ENCODE data around the gene TAF1B. TPM values are rescaled to one million over a fixed set of nuclear protein-coding genes. Genes with fewer than 3 reads are reported as not detected.
"Not testable (repeated sequence)": the region's sequence is repeated elsewhere in the genome, so short reads cannot be mapped to it uniquely, and the experiment has no call there.

The TAF1B gene
- total RNA-seq, 2 donors from 2014 or later: 29.8 to 41.1 TPM

DNA sequence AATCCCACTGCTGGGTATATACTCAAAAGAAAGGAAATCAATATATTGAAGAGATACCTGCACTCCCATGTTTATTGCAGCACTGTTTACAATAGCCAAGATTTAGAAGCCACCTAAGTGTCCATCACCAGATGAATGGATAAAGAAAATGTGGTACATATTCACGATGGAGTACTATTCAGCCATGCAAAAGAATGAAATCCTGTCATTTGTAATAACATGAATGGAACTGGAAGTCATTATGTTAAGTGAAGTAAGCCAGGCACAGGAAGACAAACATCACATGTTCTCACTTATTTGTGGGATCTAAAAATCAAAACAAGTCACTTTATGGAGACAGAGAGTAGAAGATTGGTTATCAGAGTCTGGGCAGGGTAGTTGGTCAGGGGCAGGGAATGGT is 8.2 kb upstream of the TAF1B start:
- not testable (repeated sequence) for H3K27ac Mint-ChIP-seq; H3K4me3 Mint-ChIP-seq; H3K4me1 Mint-ChIP-seq; H3K9me3 Mint-ChIP-seq; H3K36me3 Mint-ChIP-seq (ENCODE audit: low read depth); H3K27me3 Mint-ChIP-seq; ATAC-seq (replicated peaks)

DNA sequence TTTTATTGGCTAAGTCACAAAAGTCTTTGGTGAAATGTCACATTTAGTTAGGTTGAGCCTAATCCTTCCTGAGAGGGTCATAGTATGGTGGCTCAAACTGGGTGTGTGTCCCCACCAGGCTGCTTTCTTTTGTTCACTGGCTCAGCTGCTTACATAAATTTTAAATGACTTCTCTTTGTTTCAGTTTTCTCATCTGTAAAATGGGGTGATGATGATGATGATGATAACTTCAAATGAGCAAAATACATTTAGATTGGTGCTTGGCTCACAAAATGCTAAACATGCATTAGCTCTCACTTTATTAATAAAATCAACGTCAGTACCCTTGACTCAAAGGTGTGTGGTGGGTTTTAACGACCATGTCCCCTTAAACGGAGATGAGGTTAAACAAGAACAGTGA is 7.2 kb upstream of the TAF1B start:
- peaks cover 1% of the 10 kb centered on the region for H3K4me1 Mint-ChIP-seq
- no peaks in the 10 kb centered on the region for H3K27me3 Mint-ChIP-seq
- ATAC-seq (replicated peaks): no peak
- H3K9me3 Mint-ChIP-seq: no peaks in the 10 kb centered on the region
- H3K27ac Mint-ChIP-seq: no peak overlapping the region
- no peak overlapping the region for H3K4me3 Mint-ChIP-seq
- H3K36me3 Mint-ChIP-seq (ENCODE audit: low read depth): no peaks in the 10 kb centered on the region

DNA sequence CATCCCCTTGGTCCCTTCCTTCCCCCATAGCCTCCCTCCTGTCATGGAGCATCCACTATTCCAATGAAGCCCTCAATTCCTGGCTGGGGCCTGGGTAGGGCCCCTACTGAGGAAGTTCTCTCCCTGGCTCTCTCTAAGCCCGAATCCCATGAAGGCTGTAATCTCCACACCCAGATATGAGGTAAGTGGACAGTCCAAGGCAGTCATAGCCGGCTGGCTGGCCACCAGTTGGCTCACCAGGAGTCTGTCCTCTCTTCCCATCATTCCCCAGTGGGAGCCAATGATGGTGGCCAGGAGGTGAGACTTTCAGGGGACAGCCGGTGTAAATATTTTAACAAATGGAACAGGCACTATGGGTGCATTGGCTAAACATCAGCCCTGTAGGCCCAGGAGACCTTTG is 6.8 kb upstream of the TAF1B start:
- no peaks in the 10 kb centered on the region for H3K36me3 Mint-ChIP-seq (ENCODE audit: low read depth)
- no peak overlapping the region for H3K27ac Mint-ChIP-seq
- H3K4me1 Mint-ChIP-seq: no peaks in the 10 kb centered on the region
- no peak overlapping the region for H3K4me3 Mint-ChIP-seq
- no peaks in the 10 kb centered on the region for H3K9me3 Mint-ChIP-seq
- no peaks in the 10 kb centered on the region for H3K27me3 Mint-ChIP-seq
- no peak for ATAC-seq (replicated peaks)

DNA sequence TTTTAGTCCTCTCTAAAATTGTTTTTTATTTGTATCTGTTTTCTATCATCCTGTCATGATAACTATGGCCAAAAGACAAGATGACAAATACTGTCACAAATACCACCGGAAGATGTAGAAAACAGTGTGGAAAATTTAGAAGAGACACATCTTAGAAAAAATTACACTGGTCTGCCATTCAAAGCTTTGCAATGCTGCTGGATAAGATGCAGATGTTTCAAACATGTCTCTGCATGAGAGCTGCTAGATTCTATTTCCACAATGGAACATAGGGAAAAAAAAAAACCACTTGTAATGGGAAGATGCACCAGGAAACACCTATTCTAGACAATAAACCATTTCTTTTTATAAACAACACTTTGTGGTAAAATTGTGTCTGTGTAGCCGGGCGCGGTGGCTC is 5.8 kb upstream of the TAF1B start:
- Mint-ChIP-seq H3K4me1 (no peaks in the 10 kb centered on the region), H3K36me3 (ENCODE audit: low read depth) (no peaks in the 10 kb centered on the region), H3K27ac (no peak overlapping the region), H3K27me3 (no peaks in the 10 kb centered on the region), H3K4me3 (no peak overlapping the region), H3K9me3 (no peaks in the 10 kb centered on the region)
- ATAC-seq (replicated peaks): no peak

DNA sequence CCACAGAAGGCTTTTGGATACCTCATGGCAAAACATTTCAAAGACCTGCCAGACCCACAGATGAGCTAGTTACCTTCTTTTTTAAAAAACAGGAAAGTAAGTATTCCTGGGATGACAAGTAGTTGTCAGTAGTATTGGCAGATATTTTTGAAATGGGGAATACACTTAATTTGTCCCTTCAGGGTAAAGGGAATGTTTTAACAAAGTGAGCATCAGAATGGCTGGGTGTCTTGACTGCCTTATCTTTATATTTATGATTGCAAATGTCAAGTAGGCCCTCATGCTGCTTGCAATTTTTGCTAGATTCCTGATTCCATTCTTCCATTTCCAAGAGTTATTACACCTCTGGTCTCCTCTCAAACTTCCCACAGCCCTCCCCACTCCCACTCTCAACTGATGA is 4.9 kb upstream of the TAF1B start:
- H3K36me3 Mint-ChIP-seq (ENCODE audit: low read depth): peaks cover 7% of the 10 kb centered on the region
- no peak overlapping the region for H3K27ac Mint-ChIP-seq
- H3K4me1 Mint-ChIP-seq: no peaks in the 10 kb centered on the region
- no peak for ATAC-seq (replicated peaks)
- H3K27me3 Mint-ChIP-seq: no peaks in the 10 kb centered on the region
- H3K4me3 Mint-ChIP-seq: no peak overlapping the region
- H3K9me3 Mint-ChIP-seq: no peaks in the 10 kb centered on the region

GRCh38 chr2:9842487-9843228 is 616 bp upstream of the TAF1B start:
- Mint-ChIP-seq H3K36me3 (ENCODE audit: low read depth) (peaks cover 46% of the 10 kb centered on the region), H3K27me3 (no peaks in the 10 kb centered on the region), H3K9me3 (no peaks in the 10 kb centered on the region), H3K27ac (peak overlapping the region; percentile 95), H3K4me3 (peak overlapping the region; percentile 92), H3K4me1 (peaks cover 15% of the 10 kb centered on the region)
- no peak for ATAC-seq (replicated peaks)

DNA sequence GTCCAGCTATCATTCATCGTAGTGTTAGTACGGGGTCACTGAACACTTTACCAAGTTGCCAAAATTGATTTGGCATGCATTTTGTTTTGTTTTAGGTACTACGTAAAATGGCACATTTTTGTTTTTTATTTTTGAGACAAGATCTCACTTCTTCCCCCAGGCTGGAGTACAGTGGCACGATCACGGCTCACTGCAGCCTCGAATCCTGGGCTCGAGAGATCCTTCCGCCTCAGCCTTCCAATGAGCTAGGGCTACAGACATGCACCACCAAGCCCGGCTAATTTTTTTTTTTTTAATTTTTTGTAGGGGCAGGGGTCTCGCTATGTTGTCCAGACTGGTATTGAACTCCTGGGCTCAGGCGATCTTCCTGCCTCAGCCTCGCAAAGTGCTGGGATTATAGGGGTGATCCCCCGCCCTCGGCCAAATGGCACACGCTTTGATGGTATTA is 786 bp downstream of the TAF1B start:
- no peaks in the 10 kb centered on the region for H3K27me3 Mint-ChIP-seq

DNA sequence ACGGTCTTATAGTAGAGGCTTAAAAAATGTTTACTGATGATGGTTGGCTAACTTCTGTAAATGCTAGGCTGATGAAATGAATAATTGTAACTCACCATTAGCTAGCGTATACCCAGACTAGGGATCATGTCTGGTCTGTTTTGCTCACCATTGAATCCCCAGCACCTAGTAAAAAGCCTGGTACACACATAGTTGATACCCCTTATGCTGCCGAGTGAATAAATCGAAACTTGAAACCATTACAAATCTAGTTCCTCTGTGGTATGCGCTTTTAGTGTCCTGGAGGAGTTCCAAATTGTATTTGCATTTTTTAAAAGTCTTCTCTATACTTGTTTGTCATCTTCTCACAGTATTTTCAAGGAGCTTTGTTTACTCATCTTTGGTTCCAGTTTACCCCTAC is 1.3 kb downstream of the TAF1B start:
- no peaks in the 10 kb centered on the region for H3K9me3 Mint-ChIP-seq
- peaks cover 65% of the 10 kb centered on the region for H3K36me3 Mint-ChIP-seq (ENCODE audit: low read depth)
- H3K27ac Mint-ChIP-seq: peak overlapping the region; percentile 95
- no peaks in the 10 kb centered on the region for H3K27me3 Mint-ChIP-seq
- H3K4me3 Mint-ChIP-seq: peak overlapping the region; percentile 92
- peak; percentile 78 for ATAC-seq (replicated peaks)
- H3K4me1 Mint-ChIP-seq: peaks cover 15% of the 10 kb centered on the region

More for the DNA sequence above, 786 bp downstream of the TAF1B start:
- H3K27ac Mint-ChIP-seq: peak overlapping the region; percentile 95
- no peaks in the 10 kb centered on the region for H3K9me3 Mint-ChIP-seq
- H3K4me1 Mint-ChIP-seq: peaks cover 15% of the 10 kb centered on the region
- H3K36me3 Mint-ChIP-seq (ENCODE audit: low read depth): peaks cover 59% of the 10 kb centered on the region
- peak; percentile 22 for ATAC-seq (replicated peaks)
- H3K4me3 Mint-ChIP-seq: peak overlapping the region; percentile 92

- H3K9me3 Mint-ChIP-seq: no peaks in the 10 kb centered on the region
- H3K4me1 Mint-ChIP-seq: peaks cover 15% of the 10 kb centered on the region
- peaks cover 84% of the 10 kb centered on the region for H3K36me3 Mint-ChIP-seq (ENCODE audit: low read depth)
- H3K4me3 Mint-ChIP-seq: no peak overlapping the region
- H3K27ac Mint-ChIP-seq: no peak overlapping the region
- no peaks in the 10 kb centered on the region for H3K27me3 Mint-ChIP-seq
- ATAC-seq (replicated peaks): no peak
These were observed 3.3 kb downstream of the TAF1B start for GRCh38 chr2:9846554-9846953.

DNA sequence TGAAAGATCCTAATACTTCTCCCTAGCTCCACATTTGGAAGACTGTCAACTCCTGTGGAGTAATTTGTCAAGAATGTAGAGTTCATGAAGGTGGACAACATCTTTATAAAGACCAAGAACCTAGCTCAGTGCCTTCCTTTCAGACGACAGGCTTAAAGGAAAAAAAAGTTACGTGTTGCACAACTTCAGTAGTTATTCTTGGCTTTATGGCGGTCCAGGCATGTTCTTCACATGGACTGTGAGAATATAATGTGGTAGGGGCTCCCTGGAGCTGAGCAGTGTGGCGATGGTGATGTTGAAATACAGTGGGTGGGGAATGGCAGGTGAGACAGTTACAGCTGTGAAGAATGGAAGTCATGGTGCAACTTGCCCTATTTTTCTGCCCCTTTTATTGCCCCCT is 3.9 kb downstream of the TAF1B start:
- ATAC-seq (replicated peaks): no peak
- H3K9me3 Mint-ChIP-seq: no peaks in the 10 kb centered on the region
- H3K27me3 Mint-ChIP-seq: no peaks in the 10 kb centered on the region
- peaks cover 90% of the 10 kb centered on the region for H3K36me3 Mint-ChIP-seq (ENCODE audit: low read depth)
- peaks cover 15% of the 10 kb centered on the region for H3K4me1 Mint-ChIP-seq
- H3K4me3 Mint-ChIP-seq: no peak overlapping the region
- no peak overlapping the region for H3K27ac Mint-ChIP-seq

DNA sequence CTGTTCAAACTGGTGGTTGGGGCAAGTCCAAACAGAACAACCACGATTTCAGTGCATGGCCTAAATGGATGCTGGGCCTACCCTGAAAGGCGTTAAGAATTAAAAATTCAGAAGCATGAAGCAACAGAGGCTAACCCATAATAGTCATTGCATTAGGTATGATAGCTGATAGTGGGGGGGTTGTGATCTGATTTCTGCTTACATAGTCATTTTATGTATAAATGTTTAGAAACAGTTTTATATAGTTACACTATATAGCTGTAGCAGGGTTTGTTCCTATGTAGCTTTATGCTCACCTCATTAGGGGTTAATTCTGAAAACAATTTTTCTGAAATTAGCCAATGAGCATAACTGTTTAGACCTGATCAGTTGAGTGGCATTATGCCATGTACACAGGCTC is 9.6 kb downstream of the TAF1B start:
- no peaks in the 10 kb centered on the region for H3K4me1 Mint-ChIP-seq

GRCh38 chr2:9857814-9858729 is 14.8 kb downstream of the TAF1B start:
- H3K9me3 Mint-ChIP-seq: no peaks in the 10 kb centered on the region
- H3K4me1 Mint-ChIP-seq: no peaks in the 10 kb centered on the region
- no peak overlapping the region for H3K4me3 Mint-ChIP-seq

More for the DNA sequence above, 9.6 kb downstream of the TAF1B start:
- Mint-ChIP-seq H3K27me3 (no peaks in the 10 kb centered on the region), H3K36me3 (ENCODE audit: low read depth) (peaks cover 99% of the 10 kb centered on the region), H3K27ac (no peak overlapping the region), H3K9me3 (no peaks in the 10 kb centered on the region), H3K4me3 (no peak overlapping the region)
- ATAC-seq (replicated peaks): no peak

DNA sequence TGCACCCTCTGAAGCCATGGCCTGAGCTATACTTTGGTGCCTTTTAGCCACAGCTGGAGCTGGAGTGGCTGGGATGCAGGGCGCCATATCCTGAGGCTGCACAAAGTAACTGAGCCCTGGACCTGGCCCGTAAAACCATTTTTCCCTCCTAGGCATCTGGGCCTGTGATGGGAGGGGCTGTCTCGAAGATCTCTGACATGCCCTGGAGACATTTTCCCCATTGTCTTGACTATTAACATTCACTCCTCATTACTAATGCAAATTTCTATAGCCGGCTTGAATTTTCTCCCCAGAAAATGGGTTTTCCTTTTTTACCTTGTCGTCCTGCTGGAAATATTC is 15.4 kb downstream of the TAF1B start:
- H3K27me3 Mint-ChIP-seq: no peaks in the 10 kb centered on the region
- H3K36me3 Mint-ChIP-seq (ENCODE audit: low read depth): peaks cover 77% of the 10 kb centered on the region
- peaks cover 1% of the 10 kb centered on the region for H3K9me3 Mint-ChIP-seq
- H3K27ac Mint-ChIP-seq: no peak overlapping the region
- no peaks in the 10 kb centered on the region for H3K4me1 Mint-ChIP-seq
- H3K4me3 Mint-ChIP-seq: no peak overlapping the region
- ATAC-seq (replicated peaks): no peak

More at GRCh38 chr2:9857814-9858729, 14.8 kb downstream of the TAF1B start:
- no peak for ATAC-seq (replicated peaks)
- Mint-ChIP-seq H3K27me3 (no peaks in the 10 kb centered on the region), H3K36me3 (ENCODE audit: low read depth) (peaks cover 83% of the 10 kb centered on the region), H3K27ac (no peak overlapping the region)

- H3K36me3 Mint-ChIP-seq (ENCODE audit: low read depth): peaks cover 54% of the 10 kb centered on the region
- H3K27ac Mint-ChIP-seq; H3K4me3 Mint-ChIP-seq; H3K4me1 Mint-ChIP-seq; H3K9me3 Mint-ChIP-seq; ATAC-seq (replicated peaks); H3K27me3 Mint-ChIP-seq: not testable (repeated sequence)
These were observed 17.8 kb downstream of the TAF1B start for GRCh38 chr2:9860922-9861580.
